HG03280 (cell line): ENCODE measurements around the gene STXBP4.
"Not testable (repeated sequence)": the region's sequence is repeated elsewhere in the genome, so short reads cannot be mapped to it uniquely, and the experiment has no call there.

Experiments used
- ATAC-seq: cut with Tn5 transposase; IDR thresholded peaks from one replicate; pipeline ENCODE4 v1.9.1; 2021; ENCODE audit warnings: mild to moderate bottlenecking, moderate library complexity; ENCODE audit not compliant: unreplicated experiment

Gene STXBP4

DNA sequence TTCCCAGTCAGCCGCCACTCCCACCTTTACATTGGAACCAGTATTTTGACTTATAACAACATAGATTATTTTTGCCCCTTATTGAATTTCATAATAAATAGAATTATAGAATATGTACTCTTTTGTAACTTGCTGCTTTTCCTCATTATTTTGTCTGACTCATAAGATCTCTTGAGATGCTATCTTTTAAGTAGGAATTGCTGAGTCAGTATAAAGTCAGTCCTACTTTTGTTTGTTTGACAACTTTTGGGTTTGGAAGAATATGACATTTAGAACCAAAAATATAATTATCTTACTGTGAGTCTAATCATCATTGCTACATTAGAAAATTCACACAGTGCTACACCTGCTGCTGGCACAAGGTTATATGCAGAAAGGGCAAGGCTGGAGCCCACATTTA is 69.7 kb downstream of the STXBP4 start:
- ATAC-seq = peak; percentile 11

DNA sequence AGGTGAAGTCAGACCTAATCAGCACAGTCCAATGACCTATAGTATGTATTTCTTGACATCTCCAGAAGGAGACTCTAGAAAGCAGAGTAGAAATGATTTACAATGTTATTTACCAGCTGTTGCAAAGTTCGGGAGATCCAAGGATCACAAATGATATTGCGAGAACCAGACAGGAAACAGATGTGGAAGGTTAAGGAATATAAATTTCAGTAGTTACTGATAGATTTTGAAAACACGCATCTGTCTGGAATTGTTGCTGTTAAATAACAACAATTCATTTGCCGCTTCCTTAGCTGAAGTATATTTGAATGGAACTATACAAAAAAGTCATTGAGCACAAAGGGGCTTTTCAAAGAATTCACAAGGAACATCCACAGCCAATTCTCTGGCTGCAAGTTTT is 72.0 kb downstream of the STXBP4 start:
- ATAC-seq = no peak

DNA sequence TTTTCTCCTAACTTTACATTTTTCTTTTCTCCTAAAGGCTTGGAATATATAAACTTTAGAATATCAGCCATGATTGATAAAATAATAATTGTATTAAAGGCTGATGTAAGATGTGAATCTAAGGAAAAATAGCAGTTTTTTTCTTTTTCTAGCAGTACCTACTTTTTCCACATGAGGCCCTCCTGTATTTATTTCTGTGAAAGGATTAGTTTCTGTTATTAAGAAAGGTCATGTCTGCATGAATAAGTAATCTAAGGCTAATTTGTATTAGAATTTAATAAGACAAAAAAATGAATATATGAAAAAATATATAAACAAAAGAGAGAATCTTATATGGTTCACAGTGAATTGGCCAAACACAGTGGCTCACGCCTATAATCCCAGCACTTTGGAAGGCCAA is 85.3 kb downstream of the STXBP4 start:
- no peak for ATAC-seq

DNA sequence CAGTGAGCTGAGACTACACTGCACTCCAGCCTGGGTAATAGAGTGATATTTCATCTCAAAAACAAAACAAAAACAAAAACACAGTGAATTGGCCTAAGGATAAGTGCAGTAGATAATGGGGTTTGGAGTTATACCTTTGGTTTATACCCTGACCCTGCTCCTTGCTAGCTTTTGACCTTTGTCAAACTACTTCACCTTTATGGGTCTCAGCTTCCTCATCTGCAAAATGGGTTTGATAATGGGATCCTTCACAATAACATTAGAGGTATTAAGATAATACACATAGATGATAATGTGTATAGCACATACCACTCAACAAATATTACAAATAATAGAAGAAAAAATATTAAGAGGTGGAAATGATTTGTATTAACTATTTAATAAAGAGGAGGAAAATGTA is 85.9 kb downstream of the STXBP4 start:
- ATAC-seq = no peak

DNA sequence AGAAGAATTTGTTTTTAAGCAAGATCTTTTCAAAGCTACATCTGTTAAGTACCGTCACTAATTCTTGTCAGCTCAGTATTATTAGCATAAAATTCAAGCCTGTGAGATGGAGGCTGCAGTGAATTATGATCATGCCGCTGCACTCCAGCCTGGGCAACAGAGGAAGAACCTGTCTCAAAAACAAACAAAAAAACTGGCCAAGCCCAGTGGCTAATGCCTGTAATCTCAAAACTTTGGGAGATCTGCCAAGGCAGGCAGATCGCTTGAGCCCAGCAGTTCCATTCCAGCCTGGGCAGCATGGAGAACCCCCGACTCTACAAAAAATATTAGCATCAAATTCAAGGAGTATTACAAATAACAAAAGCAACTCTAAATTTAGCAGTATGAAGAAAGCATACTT is 88.0 kb downstream of the STXBP4 start:
- ATAC-seq = no peak

GRCh38 chr17:55057184-55057583 is 88.6 kb downstream of the STXBP4 start:
- ATAC-seq = no peak

GRCh38 chr17:55059724-55060123 is 91.2 kb downstream of the STXBP4 start:
- no peak for ATAC-seq

DNA sequence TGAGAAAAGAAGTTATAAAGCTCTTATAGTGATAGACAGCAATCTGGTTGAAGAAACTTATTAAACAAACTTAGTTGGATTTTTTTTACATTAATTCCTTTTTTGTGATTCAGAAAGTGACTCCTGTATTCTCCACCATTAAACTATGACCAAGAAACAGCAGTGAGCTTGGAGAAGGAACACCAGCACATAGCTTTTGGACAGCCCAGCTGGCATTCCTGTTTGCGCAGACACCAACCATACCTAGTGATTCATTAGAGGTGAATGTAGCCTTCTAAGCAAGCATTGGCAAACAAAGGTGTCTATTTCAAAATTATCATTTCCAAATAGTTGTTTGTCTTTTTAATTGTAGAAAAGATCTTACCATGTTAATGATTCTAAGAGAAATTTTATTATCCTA is 94.4 kb downstream of the STXBP4 start:
- no peak for ATAC-seq

DNA sequence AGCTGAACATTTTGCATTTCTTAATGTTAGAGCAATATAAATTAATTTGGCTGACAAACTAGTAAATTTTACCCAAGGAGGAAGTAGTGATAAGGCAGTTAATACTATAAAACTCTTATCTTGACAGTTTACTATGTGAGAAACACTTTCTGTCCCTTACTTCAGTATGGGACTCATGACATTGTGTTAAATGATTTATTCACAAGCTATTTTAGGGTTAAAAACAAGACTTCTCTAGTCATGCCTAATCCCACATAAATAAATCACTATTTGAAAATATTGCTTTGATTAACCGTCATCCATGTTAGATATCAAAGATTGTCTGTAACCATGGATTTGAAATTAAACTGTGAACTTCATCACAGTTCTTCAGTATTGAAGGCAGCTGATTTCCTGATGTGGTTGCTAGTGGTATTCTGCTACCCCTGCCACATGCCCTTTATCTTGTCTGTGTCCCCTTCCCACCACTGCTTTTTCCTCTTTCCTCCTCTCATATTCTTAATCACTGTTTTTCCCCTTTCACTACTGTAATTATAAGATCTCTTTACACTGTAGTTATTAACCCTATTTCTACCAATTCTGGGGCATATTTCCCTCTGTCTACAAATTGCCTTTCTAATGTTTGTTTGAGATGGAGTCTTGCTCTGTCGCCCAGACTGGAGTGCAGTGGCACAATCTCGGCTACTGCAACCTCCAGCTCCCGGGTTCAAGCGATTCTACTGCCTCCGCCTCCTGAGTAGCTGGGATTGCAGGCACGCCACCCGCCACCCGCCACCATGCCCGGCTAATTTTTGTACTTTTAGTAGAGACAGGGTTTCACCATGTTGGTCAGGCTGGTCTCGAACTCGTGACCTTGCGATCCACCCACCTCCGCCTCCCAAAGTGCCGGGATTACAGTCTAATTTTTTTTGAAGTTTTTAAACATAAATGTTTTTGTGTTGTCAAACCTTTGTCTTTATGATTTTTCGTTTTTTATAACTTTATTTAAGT is 95.6 kb downstream of the STXBP4 start:
- no peak for ATAC-seq

DNA sequence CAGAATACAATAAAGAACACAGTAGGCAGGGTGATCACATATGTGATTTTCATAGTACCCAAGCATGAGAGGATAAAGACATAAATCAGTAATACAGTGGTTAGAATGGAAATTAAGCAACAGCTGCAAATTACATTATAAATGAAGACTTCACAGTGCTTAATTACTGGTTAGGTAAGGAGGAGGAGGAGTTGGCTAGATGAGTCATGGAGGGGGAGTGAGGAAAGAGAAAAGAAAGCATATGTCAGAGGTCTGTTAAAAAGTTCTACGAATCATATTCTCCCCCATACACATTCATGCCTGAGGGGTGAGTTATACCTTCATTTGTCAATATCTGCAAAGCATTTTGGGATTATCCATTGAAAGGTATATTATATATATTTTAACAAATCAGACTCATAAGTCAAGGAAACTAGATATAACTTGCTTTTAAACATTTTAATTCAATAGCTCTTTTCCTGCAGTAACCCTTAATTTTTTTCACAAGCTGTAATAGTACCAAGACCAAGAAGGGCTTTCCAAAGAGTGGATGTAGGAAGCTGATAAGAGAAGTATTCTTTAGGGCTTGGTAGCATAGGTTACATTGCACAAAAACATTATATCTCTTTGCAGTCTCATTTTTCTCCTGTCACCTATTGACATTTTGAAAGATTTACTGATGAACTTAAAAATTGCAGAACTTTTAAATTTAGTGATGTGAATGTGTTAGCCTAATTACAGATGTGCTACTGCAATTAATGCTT is 99.3 kb downstream of the STXBP4 start:
- no peak for ATAC-seq

DNA sequence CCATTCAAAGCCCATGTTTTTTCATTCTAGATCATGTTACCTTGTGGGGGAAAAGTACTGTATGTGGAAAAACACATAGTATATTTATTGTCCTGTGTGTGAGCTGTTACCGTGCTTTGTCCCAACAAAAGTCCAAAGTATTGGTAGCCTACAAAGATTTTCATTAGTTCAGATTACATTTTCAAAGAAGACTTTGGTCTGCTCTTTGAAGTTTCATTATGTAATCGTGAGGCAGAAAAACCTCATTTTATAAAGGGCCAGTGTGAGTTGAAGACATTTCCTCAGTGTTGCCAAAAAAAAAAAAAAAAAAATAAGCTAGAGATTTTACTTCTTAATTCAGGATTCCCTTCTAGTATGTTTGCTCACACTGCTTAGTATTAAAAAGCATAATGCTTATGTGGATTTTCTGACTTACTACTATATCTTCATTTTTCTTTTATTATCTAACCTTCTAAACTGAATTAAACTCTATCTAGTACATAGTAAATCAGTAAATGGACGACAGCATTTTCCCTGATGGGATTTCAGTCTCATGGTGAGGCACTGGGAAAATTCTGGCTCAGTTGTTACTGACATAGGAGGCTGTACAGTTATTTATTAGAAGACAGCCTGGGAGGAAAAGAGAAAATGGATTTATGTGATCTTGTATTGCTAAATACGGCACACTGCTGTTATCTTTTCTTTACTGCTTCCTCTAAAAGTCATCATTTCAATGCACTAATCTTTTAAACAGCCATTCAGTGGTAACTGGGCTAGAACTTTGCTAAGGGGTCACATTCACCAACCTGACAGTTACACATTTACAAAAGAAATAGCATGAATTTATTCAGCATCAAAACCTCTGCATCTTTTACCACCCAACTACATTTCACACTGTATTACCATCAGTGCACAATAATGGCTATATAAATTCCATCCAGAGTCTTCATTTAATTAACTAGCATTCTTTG is 100.6 kb downstream of the STXBP4 start:
- no peak for ATAC-seq

GRCh38 chr17:55069983-55070529 is 101.5 kb downstream of the STXBP4 start:
- no peak for ATAC-seq

GRCh38 chr17:55072898-55073297 is 104.3 kb downstream of the STXBP4 start:
- ATAC-seq = no peak

DNA sequence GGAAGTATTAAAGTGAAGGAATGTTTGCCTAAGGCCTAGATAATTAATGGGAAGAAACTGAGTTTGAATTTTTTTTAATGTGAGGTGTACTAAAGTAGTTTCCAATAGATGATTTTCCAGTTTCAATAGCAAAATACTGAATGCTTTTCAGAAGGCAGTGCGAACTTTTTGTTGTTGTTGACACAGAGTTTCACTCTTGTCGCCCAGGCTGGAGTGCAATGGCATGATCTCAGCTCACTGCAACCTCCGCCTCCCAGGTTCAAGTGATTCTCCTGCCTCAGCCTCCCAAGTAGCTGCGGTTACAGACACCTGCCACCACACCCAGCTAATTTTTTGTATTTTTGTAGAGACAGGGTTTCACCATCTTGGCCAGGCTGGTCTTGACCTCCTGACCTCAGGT is 104.9 kb downstream of the STXBP4 start:
- ATAC-seq = not testable (repeated sequence)

- no peak for ATAC-seq
Observed at GRCh38 chr17:55081559-55081958, 113.0 kb downstream of the STXBP4 start.

GRCh38 chr17:55086635-55087058 is 118.1 kb downstream of the STXBP4 start:
- ATAC-seq = no peak

- no peak for ATAC-seq
Observed at GRCh38 chr17:55089256-55089655, 120.7 kb downstream of the STXBP4 start.

GRCh38 chr17:55090079-55090492 is 121.5 kb downstream of the STXBP4 start:
- ATAC-seq = peak; percentile 93

GRCh38 chr17:55093353-55093752 is 124.8 kb downstream of the STXBP4 start:
- no peak for ATAC-seq

DNA sequence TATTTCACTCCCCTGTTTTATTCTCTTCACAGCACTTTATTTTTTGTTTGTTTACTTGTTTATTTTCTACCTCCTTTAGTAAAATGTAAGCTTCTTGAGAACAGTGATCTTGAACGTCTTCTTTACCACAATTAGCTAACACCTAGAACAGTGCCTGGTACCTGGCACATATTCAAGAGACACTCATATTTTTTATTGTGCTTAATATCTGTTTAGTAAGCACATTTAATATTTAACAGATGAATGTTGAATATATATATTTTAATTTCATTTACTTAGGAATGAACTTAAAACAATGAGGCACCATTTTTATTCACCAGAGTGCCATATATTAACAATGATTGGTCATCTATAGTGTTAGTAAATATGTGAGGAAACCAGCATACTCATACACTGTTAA is 130.2 kb downstream of the STXBP4 start:
- ATAC-seq = no peak

GRCh38 chr17:55110521-55110920 is 142.0 kb downstream of the STXBP4 start:
- no peak for ATAC-seq
